ENCODE results near the gene GAS7.

DNA sequence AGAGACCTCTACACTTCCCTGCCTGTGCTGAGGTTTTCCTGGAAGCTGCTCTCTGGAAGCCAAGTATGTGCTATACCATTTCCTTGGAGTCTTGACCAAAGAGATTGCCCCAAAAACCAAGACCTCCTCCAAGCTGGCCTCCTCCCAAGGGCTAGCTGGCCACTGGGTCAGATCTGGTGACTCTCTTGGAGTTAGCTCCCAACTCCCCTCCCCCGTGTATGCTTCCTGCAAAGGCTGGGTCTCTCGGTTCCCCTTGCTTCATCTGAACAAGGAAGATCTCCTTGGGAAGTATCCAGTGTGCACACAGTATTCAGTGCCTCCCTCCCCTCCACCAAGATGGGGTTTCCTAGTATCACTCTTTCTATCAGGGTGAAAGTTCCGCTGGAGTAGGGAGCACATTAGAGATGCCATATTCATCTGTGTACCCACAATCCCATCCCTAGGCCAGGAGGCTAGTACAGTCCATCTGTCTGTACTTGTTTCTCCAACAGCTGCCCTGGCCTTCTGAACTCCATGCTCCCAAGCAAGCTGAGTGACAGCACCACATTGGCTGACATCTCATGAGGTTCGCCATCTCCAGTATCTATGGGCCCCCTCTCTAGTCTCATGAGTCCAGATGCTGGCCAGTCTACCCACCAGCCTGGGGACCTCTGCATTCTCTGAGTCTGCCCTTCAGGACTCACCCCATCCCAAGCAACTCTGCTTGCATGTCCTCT, 3.2 kb downstream of the GAS7 start:
- TF ChIP-seq, protein P1, sequence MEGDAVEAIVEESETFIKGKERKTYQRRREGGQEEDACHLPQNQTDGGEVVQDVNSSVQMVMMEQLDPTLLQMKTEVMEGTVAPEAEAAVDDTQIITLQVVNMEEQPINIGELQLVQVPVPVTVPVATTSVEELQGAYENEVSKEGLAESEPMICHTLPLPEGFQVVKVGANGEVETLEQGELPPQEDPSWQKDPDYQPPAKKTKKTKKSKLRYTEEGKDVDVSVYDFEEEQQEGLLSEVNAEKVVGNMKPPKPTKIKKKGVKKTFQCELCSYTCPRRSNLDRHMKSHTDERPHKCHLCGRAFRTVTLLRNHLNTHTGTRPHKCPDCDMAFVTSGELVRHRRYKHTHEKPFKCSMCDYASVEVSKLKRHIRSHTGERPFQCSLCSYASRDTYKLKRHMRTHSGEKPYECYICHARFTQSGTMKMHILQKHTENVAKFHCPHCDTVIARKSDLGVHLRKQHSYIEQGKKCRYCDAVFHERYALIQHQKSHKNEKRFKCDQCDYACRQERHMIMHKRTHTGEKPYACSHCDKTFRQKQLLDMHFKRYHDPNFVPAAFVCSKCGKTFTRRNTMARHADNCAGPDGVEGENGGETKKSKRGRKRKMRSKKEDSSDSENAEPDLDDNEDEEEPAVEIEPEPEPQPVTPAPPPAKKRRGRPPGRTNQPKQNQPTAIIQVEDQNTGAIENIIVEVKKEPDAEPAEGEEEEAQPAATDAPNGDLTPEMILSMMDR (IDR thresholded peaks at IDR 0.05): no peak
- TF ChIP-seq POLR2A (IDR thresholded peaks at IDR 0.05) (no peak), POLR2AphosphoS5 (IDR thresholded peaks at IDR 0.05) (no peak)

All from gastroesophageal sphincter (tissue), 3 donors.